HEK293 (cell line): ENCODE measurements around the gene DISC1.

Experiments used
- ATF2 ChIP-seq: fragments of 450-650 bp; formaldehyde crosslinking; IDR thresholded peaks from 2 replicates; pipeline ENCODE4 v1.5.1; 2016; ENCODE audit warnings: missing biosample characterization, missing genetic modification characterization, low read depth
- EGR2 ChIP-seq: fragments of 450-650 bp; formaldehyde crosslinking; IDR thresholded peaks from 2 replicates; pipeline ENCODE4 v1.5.1; 2016; ENCODE audit warnings: low read depth, missing biosample characterization, missing genetic modification characterization
- OVOL3 ChIP-seq: fragments of 450-650 bp; formaldehyde crosslinking; IDR thresholded peaks from 2 replicates; pipeline ENCODE4 v1.5.1; 2016; ENCODE audit warnings: missing biosample characterization, missing genetic modification characterization
- PRDM10 ChIP-seq: fragments of 450-650 bp; formaldehyde crosslinking; IDR thresholded peaks from 2 replicates; pipeline ENCODE4 v1.5.1; 2016; ENCODE audit warnings: missing biosample characterization, missing genetic modification characterization
- SETDB1 ChIP-seq: IDR thresholded peaks from one replicate; pipeline ENCODE4 v1.6.1; 2017; ENCODE audit warnings: mild to moderate bottlenecking, low read length, moderate library complexity, mixed read lengths; ENCODE audit not compliant: insufficient read length
- WT1 ChIP-seq: fragments of 450-650 bp; formaldehyde crosslinking; IDR thresholded peaks from 2 replicates; pipeline ENCODE4 v1.5.1; 2016; ENCODE audit warnings: missing biosample characterization, missing genetic modification characterization
- ZBTB17 ChIP-seq: fragments of 450-650 bp; formaldehyde crosslinking; IDR thresholded peaks from 2 replicates; pipeline ENCODE4 v1.5.1; 2016; ENCODE audit warnings: missing biosample characterization, missing genetic modification characterization
- ZNF501 ChIP-seq: fragments of 450-650 bp; formaldehyde crosslinking; IDR thresholded peaks from 2 replicates; pipeline ENCODE4 v1.5.1; 2016; ENCODE audit warnings: missing biosample characterization, missing genetic modification characterization
- ZNF560 ChIP-seq: fragments of 450-650 bp; formaldehyde crosslinking; IDR thresholded peaks from 2 replicates; pipeline ENCODE4 v1.5.1; 2017; ENCODE audit warnings: missing biosample characterization, missing genetic modification characterization, borderline replicate concordance
- ZNF585B ChIP-seq: fragments of 450-650 bp; formaldehyde crosslinking; IDR thresholded peaks from 2 replicates; pipeline ENCODE4 v1.5.1; 2016; ENCODE audit warnings: missing biosample characterization, missing genetic modification characterization
- ZNF692 ChIP-seq: fragments of 450-650 bp; formaldehyde crosslinking; IDR thresholded peaks from 2 replicates; pipeline ENCODE4 v1.5.1; 2016; ENCODE audit warnings: missing biosample characterization, missing genetic modification characterization
- ZSCAN23 ChIP-seq: fragments of 450-650 bp; formaldehyde crosslinking; IDR thresholded peaks from 2 replicates; pipeline ENCODE4 v1.5.1; 2016; ENCODE audit warnings: missing biosample characterization, missing genetic modification characterization
- TF ChIP-seq, protein P1 (sequence below): fragments of 450-650 bp; formaldehyde crosslinking; IDR thresholded peaks from 2 replicates; pipeline ENCODE4 v1.5.1; 2016; ENCODE audit warnings: missing biosample characterization, missing genetic modification characterization

DNA sequence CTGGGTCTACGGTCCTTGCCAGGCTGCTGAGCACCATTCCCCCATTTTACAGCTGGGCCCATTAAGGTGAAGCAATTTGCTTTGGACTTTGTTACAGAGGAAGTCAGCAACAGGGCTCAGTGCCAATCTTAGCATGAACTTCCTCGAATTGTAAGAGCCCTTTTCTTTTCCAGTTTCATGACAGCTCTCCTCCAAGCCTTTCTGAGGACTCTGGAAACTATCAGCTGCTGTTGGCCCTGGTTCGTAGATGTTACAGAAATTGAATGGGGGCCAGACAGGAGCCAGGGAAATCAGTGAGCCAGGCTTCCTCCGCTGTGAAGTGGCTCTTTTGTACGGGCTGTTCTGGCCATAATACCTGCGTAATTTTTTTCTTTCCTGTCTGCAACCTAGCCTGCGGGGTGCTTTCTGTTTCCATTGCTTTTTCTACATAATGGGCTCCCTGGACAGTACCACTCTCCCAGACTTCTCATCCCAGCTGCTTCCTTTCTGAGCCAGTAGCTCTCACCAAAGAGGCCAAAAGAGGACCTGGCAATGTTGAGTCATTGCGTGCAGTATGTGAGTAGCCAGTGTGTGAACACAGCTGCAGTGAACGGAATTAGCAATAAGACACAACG is 386.3 kb downstream of the DISC1 start:
- TF ChIP-seq ZNF560 (tag by site-specific recombination) (no peak), ZBTB17 (no peak), WT1 (tag by site-specific recombination) (no peak), SETDB1 (no peak), ZNF585B (no peak), ZNF692 (tag by site-specific recombination) (no peak), ZNF501 (no peak), ATF2 (no peak), PRDM10 (tag by site-specific recombination) (no peak), OVOL3 (tag by site-specific recombination) (no peak), EGR2 (tag by site-specific recombination) (no peak), ZSCAN23 (tag by site-specific recombination) (no peak)
- TF ChIP-seq, protein P1, sequence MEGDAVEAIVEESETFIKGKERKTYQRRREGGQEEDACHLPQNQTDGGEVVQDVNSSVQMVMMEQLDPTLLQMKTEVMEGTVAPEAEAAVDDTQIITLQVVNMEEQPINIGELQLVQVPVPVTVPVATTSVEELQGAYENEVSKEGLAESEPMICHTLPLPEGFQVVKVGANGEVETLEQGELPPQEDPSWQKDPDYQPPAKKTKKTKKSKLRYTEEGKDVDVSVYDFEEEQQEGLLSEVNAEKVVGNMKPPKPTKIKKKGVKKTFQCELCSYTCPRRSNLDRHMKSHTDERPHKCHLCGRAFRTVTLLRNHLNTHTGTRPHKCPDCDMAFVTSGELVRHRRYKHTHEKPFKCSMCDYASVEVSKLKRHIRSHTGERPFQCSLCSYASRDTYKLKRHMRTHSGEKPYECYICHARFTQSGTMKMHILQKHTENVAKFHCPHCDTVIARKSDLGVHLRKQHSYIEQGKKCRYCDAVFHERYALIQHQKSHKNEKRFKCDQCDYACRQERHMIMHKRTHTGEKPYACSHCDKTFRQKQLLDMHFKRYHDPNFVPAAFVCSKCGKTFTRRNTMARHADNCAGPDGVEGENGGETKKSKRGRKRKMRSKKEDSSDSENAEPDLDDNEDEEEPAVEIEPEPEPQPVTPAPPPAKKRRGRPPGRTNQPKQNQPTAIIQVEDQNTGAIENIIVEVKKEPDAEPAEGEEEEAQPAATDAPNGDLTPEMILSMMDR (tag by site-specific recombination) = no peak
